GM19099 (cell line): Measurements from ENCODE around the gene NUMBL.

Experiments
- POLR2A ChIP-seq: IDR thresholded peaks from 3 replicates; pipeline ENCODE4 v1.6.1; 2011; ENCODE audit warnings: low read depth; ENCODE audit not compliant: insufficient read length; ENCODE audit errors: extremely low read depth

Gene NUMBL

GRCh38 chr19:40632311-40633036 is 58.0 kb downstream of the NUMBL start:
- TF ChIP-seq POLR2A: no peak

GRCh38 chr19:40630571-40631160 is 59.8 kb downstream of the NUMBL start:
- TF ChIP-seq POLR2A: no peak

- no peak for TF ChIP-seq POLR2A
These were observed 61.1 kb downstream of the NUMBL start for GRCh38 chr19:40629346-40629745.

GRCh38 chr19:40627486-40628279 is 62.8 kb downstream of the NUMBL start:
- no peak for TF ChIP-seq POLR2A

DNA sequence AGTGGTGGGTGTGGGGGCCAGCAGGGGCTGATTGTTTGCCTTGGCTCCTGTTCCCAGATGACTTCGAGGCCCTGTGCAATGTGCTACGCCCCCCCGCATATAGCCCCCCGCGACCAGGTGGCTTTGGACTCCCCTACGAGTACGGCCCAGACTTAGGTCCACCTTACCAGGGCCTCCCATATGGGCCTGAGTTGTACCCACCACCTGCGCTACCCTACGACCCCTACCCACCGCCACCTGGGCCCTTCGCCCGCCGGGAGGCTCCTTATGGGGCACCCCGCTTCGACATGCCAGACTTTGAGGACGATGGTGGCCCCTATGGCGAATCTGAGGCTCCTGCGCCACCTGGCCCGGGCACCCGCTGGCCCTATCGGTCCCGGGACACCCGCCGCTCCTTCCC is 63.5 kb downstream of the NUMBL start:
- TF ChIP-seq POLR2A: no peak

GRCh38 chr19:40625406-40626120 is 64.9 kb downstream of the NUMBL start:
- TF ChIP-seq POLR2A: no peak

- TF ChIP-seq POLR2A: no peak
These were observed 66.8 kb downstream of the NUMBL start for GRCh38 chr19:40623403-40624251.

DNA sequence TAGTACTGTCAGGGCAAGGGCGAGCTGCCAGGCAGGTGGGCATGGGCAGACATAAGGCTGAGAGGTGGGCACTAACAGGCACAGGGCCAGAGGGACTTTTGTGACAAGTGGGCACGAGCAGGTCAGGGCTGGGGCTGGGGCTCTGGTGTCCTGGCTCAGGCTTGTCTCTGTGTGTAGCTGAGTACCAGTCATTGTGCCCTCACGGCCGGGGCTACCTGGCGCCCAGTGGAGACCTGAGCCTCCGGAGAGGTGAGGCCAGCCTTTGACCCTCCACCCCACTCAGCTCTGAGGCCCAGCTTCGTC is 67.7 kb downstream of the NUMBL start:
- TF ChIP-seq POLR2A: no peak

- no peak for TF ChIP-seq POLR2A
These were observed 68.3 kb downstream of the NUMBL start for GRCh38 chr19:40621966-40622772.

DNA sequence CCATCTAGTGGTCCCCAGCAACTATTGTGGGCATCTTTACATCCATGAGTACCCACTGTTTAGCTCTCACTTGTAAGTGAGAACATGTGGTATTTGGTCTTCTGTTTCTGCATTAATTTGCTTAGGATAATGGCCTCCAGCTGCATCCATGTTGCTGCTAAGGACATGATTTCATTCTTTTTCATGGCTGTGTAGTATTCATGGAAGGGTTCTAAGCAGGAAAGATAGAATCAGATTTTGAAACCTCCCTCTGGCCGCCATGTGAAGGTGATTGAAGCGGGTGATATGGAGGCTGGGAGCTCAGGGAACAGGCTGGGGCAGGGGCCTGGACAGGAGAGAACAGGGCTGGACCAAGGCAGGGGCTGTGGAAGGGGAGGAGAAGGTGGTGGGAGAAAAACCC is 69.2 kb downstream of the NUMBL start:
- no peak for TF ChIP-seq POLR2A

GRCh38 chr19:40620161-40620485 is 70.3 kb downstream of the NUMBL start:
- TF ChIP-seq POLR2A: no peak

GRCh38 chr19:40619333-40620160 is 70.9 kb downstream of the NUMBL start:
- TF ChIP-seq POLR2A: no peak

- TF ChIP-seq POLR2A: no peak
These were observed 72.5 kb downstream of the NUMBL start for GRCh38 chr19:40617961-40618360.
